Heart right ventricle (tissue), 16 donors: ENCODE data around the gene LMNA. TPM values are rescaled to one million over a fixed set of nuclear protein-coding genes. Genes with fewer than 3 reads are reported as not detected.

Experiments
- ATAC-seq, 8 donors: fragments of 200-7000 bp; cut with Tn5 transposase; one replicate each; pipeline ENCODE4 v1.9.1; 2020; ENCODE audit warnings: mild to moderate bottlenecking in 8 of 8, moderate library complexity in 8 of 8, moderate number of reproducible peaks in 1 of 8
- DNase-seq, 2 donors: peaks; one replicate each; pipeline ENCODE4 v3.0.0-alpha.2; 2020
- H3K27ac ChIP-seq, 10 donors: fragments of 200-600 bp; sonication (generic) in 2 of 10; one replicate each; pipeline versions ENCODE4 v1.5.0 to v1.8.0; 2020 to 2022; ENCODE audit warnings: mild to moderate bottlenecking in 3 of 10
- H3K27me3 ChIP-seq, 7 donors: fragments of 200-600 bp; one replicate each; pipeline ENCODE4 v1.8.0; 2021 to 2022; ENCODE audit warnings: mild to moderate bottlenecking in 2 of 7
- H3K36me3 ChIP-seq, 9 donors: fragments of 200-600 bp; sonication (generic) in 1 of 9; one replicate each; pipeline versions ENCODE4 v1.5.0 to v1.8.0; 2020 to 2022; ENCODE audit warnings: mild to moderate bottlenecking in 2 of 9
- H3K4me1 ChIP-seq, 9 donors: fragments of 200-600 bp; sonication (generic) in 1 of 9; one replicate each; pipeline versions ENCODE4 v1.5.0 to v1.8.0; 2020 to 2022; ENCODE audit warnings: mild to moderate bottlenecking in 4 of 9
- H3K4me3 ChIP-seq, 10 donors: fragments of 200-600 bp; sonication (generic) in 2 of 10; one replicate each; pipeline versions ENCODE4 v1.5.0 to v1.8.0; 2020 to 2022; ENCODE audit warnings: mild to moderate bottlenecking in 7 of 10, moderate library complexity in 2 of 10
- H3K9me3 ChIP-seq, 11 donors: fragments of 200-600 bp in 10 of 11; sonication (generic) in 2 of 11; one replicate each; pipeline versions ENCODE4 v1.5.0 to v1.8.0; 2013 to 2022; ENCODE audit warnings: mild to moderate bottlenecking in 2 of 11, control low read depth in 1 of 11, moderate library complexity in 1 of 11
- WGBS, 2 donors: extraction: QIAGEN DNeasy Blood & Tissue Kit; methylation state at CpG; one replicate each; pipeline ENCODE4 v1.1.7; 2013; ENCODE audit warnings: inconsistent platforms in 1 of 2; 5-methylcytosine and 5-hydroxymethylcytosine counted together
- intact Hi-C, 10 donors: fragments of 100-400 bp; cut with DNase I; formaldehyde crosslinking; loops; one replicate each; pipeline versions ENCODE4 v1.11.1 to v1.14.2; 2022
- polyA plus RNA-seq, 2 donors: library from polyadenylated mRNA; stranded (reverse); fragments of 200-250 nt; gene quantifications; one replicate each; pipeline ENCODE4 v1.2.3, GENCODE V29; 2013
- total RNA-seq, 10 donors: library from RNA; stranded (reverse); fragmentation: NEBNext Ultra II Directional in 3 of 10; extraction: Animal tissue kit (Norgen Biotek cat#: 25700) in 3 of 10; gene quantifications; one replicate each; pipeline versions ENCODE4 v1.2.1 to v1.2.4, GENCODE V29; 2021 to 2023
- TF ChIP-seq, protein P1 (sequence below), 9 donors: fragments of 200-600 bp; sonication (generic) in 2 of 9; IDR thresholded peaks; one replicate each; pipeline versions ENCODE4 v1.5.0 to v1.8.0; 2021 to 2022; ENCODE audit warnings: antibody characterized with exemption in 9 of 9, mild to moderate bottlenecking in 5 of 9, moderate library complexity in 1 of 9
- donor health status: Arrhythmogenic right ventricular cardiomyopathy.
- donor health status: ischemic (EF 13 %, LVEDD 7.1; RV severe dilation, severe dysfunction).
- donor health status: healthy with polysubstance abuse.
- donor health status: DM: no; HTN: yes; CAD: no.
- donor health status: DM: no; HTN: no; CAD: no.
- donor health status: ischemic (EF 25% LVEDD 6.9; RV normal size, moderate dysfunction).
- donor health status: ischemic (EF 25% LVEDD 5.7; RV mildly dilated, moderate dysfunction).
- donor health status: healthy.
- donor health status: DM: yes; HTN: yes; CAD: no.
- donor health status: Ischemic cardiomyopathy.
- donor health status: ischemic (EF 35%, LVEDD 5.7; RV mildly dilated, moderate dysfunction).
- donor health status: nonischemic (EF 11% LVEDD 7.7; RV severe dilation, severe dysfunction).
- donor health status: DM: yes; HTN: yes; CAD: no.
- donor health status: PGD.
- donor health status: ischemic (EF 29% LVEDD 5.4; RV normal size, mild dysfunction).
- donor health status: nonischemic (EF 23%, LVEDD 6.1; RV moderate dilation, normal function).

Gene LMNA
- total and polyA plus RNA-seq, 12 donors: 213 to 554 (median 277) TPM

DNA sequence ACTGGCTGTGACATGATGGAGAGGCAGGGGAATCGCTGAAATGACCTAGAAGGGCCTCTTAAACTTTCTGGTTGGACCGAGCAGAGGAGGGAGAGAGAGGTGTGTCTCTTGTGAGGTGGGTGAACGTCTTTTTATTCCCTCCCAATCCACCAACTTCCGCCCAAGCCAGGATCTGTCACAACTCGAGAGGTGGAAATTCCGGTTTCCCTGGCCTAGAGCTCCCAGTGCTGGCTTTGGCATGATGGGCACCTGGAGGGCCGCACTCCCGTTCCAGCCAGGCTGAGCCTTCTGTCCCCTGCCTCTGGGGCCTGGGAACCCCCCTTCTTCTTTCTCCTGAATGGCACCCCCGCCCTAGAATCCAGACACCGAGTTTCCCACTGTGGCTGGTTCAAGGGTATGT is 38.9 kb downstream of the LMNA start, which contains the start of gene SEMA4A:
TSS of gene SEMA4A (plus strand) at position 224 of the 400 bp plus-strand sequence. CDS start 994 bp downstream, outside the sequence.
- DNase-seq (no peak), ATAC-seq (no peak)
- Histone ChIP-seq H3K36me3 (peaks cover 0 to 7% (median 0%) of the 10 kb centered on the region in 9 donors), H3K9me3 (no peaks in the 10 kb centered on the region), H3K4me1 (peaks cover 0 to 65% (median 0%) of the 10 kb centered on the region in 9 donors), H3K4me3 (peak within 1 kb of the TSS in 2 of 10 donors; percentile 7 to 52), H3K27me3 (peaks cover 0 to 25% (median 20%) of the 10 kb centered on the region in 7 donors), H3K27ac (peak within 1 kb of the TSS in 2 of 10 donors; percentile 40 to 88)
- TF ChIP-seq, protein P1, sequence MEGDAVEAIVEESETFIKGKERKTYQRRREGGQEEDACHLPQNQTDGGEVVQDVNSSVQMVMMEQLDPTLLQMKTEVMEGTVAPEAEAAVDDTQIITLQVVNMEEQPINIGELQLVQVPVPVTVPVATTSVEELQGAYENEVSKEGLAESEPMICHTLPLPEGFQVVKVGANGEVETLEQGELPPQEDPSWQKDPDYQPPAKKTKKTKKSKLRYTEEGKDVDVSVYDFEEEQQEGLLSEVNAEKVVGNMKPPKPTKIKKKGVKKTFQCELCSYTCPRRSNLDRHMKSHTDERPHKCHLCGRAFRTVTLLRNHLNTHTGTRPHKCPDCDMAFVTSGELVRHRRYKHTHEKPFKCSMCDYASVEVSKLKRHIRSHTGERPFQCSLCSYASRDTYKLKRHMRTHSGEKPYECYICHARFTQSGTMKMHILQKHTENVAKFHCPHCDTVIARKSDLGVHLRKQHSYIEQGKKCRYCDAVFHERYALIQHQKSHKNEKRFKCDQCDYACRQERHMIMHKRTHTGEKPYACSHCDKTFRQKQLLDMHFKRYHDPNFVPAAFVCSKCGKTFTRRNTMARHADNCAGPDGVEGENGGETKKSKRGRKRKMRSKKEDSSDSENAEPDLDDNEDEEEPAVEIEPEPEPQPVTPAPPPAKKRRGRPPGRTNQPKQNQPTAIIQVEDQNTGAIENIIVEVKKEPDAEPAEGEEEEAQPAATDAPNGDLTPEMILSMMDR (IDR thresholded peaks at IDR 0.05): no peak
- WGBS, 2 donors: 87 to 90% methylated on average over 10 of the region's 10 CpGs
- intact Hi-C loops: loop anchor here in 1 of 10 donors (5.0 kb wide), 1 partner anchor 54 kb away; no protein-coding TSS in a partner anchor

DNA sequence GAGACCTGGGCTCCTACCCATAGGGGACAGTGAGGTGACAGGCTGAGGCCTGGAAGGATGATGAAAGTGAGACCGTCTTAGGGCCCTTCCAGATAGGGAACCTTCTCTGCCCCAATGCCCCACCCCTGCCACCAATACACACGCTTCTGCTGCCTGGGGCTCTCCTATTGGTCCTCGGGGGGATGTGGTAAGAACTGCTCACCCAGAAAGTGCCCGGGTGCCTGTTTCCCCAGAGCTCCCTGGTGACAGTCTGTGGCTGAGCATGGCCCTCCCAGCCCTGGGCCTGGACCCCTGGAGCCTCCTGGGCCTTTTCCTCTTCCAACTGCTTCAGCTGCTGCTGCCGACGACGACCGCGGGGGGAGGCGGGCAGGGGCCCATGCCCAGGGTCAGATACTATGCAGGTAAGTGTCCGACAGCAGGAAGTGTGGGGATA is 39.8 kb downstream of the LMNA start:
- peaks cover 0 to 55% (median 0%) of the 10 kb centered on the region in 9 donors for H3K4me1 ChIP-seq
- peak overlapping the region in 1 of 10 donors; percentile 88 for H3K27ac ChIP-seq

DNA sequence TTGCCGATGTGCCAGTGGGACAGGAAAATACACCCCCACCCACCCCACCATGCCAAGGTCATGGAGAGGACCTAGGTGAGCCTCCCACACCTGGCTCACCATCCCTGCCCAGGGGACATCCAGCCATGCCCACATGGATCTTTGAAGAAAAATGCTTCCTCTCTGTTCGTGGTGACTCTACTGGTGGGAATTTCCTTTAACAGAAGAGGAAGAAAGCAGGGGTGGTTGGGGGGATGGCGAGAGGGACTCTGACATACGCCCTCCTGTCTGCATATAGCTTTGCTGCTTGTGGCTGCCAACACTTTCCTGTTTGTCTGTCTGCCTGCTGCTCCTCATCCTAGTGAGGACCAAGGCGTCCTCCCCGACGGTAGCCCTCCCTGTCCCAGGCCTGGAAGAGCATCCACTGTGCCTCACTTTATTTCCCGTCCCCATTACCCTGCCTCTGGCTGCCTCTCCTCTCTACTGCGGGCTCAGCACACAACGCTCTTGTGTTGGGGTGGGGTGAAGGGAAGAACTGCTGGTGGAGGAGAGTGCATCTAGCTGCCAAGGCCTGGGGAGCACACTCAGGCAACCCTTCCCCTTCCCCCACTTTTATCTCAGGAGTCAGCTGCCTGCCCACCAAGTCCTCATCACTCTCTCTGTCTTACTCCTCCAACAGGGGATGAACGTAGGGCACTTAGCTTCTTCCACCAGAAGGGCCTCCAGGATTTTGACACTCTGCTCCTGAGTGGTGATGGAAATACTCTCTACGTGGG is 41.4 kb downstream of the LMNA start:
- Histone ChIP-seq H3K9me3 (no peaks in the 10 kb centered on the region), H3K4me3 (peak overlapping the region in 1 of 10 donors; percentile 52), H3K27ac (peak overlapping the region in 1 of 10 donors; percentile 88), H3K27me3 (peaks cover 0 to 10% (median 5%) of the 10 kb centered on the region in 7 donors), H3K36me3 (peaks cover 0 to 12% (median 0%) of the 10 kb centered on the region in 9 donors), H3K4me1 (peaks cover 3 to 54% (median 9%) of the 10 kb centered on the region in 9 donors)
- DNase-seq (no peak), ATAC-seq (no peak)
- TF ChIP-seq, protein P1 (IDR thresholded peaks at IDR 0.05): no peak
- intact Hi-C loops: loop anchor here in 2 of 10 donors (5.0 kb wide), 2 partner anchors 36 to 41 kb away; partner anchors contain the start of gene SLC25A44 (in 1 of the 2)
- WGBS, 2 donors: 61 to 66% methylated on average over 12 of the region's 12 CpGs

More for the DNA sequence above, 39.8 kb downstream of the LMNA start:
- H3K4me3 ChIP-seq: peak overlapping the region in 2 of 10 donors; percentile 7 to 52
- peaks cover 0 to 12% (median 0%) of the 10 kb centered on the region in 9 donors for H3K36me3 ChIP-seq
- intact Hi-C loops: loop anchor here in 1 of 10 donors (5.0 kb wide), 1 partner anchor 53 kb away; no protein-coding TSS in a partner anchor
- TF ChIP-seq, protein P1 (IDR thresholded peaks at IDR 0.05): no peak
- ATAC-seq: peak in 7 of 8 donors; percentile 7 to 71 (median 39)
- H3K9me3 ChIP-seq: no peaks in the 10 kb centered on the region
- peak in 1 of 2 donors; percentile 22 for DNase-seq
- peaks cover 0 to 25% (median 20%) of the 10 kb centered on the region in 7 donors for H3K27me3 ChIP-seq
- WGBS, 2 donors: 75 to 77% methylated on average over 11 of the region's 11 CpGs

DNA sequence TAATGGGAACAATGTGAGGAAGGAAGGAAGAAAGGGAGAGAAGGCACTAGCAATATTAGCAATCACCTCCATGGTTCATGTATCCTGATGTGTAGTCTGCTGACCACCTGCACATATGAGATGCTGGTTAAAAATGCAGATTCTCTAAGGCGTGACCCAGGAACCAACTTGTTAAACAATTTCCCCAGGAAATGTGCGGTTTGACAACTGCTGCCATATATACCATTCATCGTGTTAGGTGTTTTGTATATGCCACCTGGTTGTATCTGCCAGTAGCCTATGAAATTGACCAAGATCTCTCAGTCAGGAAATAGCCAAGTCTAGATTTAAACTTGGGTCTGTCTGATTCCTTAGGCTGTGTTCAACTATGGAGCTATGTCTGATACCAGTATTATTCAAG is 43.0 kb downstream of the LMNA start:
- no peak overlapping the region for H3K27ac ChIP-seq
- no peak for ATAC-seq
- no peaks in the 10 kb centered on the region for H3K9me3 ChIP-seq
- WGBS, 2 donors: 81 to 88% methylated on average over 3 of the region's 3 CpGs
- H3K4me1 ChIP-seq: peaks cover 3 to 53% (median 24%) of the 10 kb centered on the region in 9 donors
- TF ChIP-seq, protein P1 (IDR thresholded peaks at IDR 0.05): no peak
- DNase-seq: no peak
- H3K36me3 ChIP-seq: peaks cover 0 to 17% (median 0%) of the 10 kb centered on the region in 9 donors
- peaks cover 0 to 3% (median 0%) of the 10 kb centered on the region in 7 donors for H3K27me3 ChIP-seq
- intact Hi-C loops: loop anchor here in 2 of 10 donors (5.0 kb wide), 2 partner anchors 35 to 40 kb away; partner anchors contain the start of gene SLC25A44 (in 1 of the 2)
- no peak overlapping the region for H3K4me3 ChIP-seq
